ENCODE data around the gene CARD11.

CARD11 gene

DNA sequence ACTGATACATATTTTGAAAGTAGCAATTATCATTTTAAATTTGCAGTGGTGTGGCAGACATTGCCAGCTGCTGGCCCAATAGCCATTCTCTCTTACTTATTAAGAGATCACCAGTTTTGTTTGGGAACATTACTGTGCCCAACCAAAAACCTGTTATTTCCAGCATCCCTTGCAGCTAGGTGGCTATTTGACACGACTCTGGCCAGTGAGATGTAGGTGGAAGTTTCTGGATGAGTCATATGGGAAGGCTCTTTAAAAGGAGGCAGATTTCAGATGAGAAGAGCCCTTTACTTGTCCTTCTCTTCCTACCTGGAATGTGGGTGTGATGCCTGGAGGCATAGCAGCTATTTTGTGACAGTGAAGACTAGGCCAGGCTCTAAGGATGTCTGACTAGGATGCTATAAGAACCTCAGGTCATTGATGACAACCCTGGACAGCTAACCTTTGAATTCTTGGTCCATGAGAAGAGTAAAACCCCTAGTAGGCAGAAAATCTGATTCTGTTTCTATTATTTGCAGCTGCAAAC lies 77.9 kb downstream of the CARD11 start:
- Histone ChIP-seq H3K36me3 (ENCODE audit: insufficient read depth) (no peaks in the 10 kb centered on the region), H3K4me2 (no peak overlapping the region), H2AFZ (ENCODE audit: low read depth) (no peak overlapping the region), H3K4me1 (ENCODE audit: low read depth, poor library complexity, severe bottlenecking) (no peaks in the 10 kb centered on the region), H3K4me3 (IDR thresholded peaks at IDR 0.05; ENCODE audit: insufficient read depth, low read depth, low read length) (no peak overlapping the region), H3K79me2 (ENCODE audit: insufficient read depth, low read depth) (no peaks in the 10 kb centered on the region), H3K27ac (no peak overlapping the region), H3K9ac (no peak overlapping the region), H4K20me1 (ENCODE audit: insufficient read depth) (no peaks in the 10 kb centered on the region), H3K27me3 (ENCODE audit: insufficient read depth, low read depth) (no peaks in the 10 kb centered on the region)
- TF ChIP-seq, protein P1, sequence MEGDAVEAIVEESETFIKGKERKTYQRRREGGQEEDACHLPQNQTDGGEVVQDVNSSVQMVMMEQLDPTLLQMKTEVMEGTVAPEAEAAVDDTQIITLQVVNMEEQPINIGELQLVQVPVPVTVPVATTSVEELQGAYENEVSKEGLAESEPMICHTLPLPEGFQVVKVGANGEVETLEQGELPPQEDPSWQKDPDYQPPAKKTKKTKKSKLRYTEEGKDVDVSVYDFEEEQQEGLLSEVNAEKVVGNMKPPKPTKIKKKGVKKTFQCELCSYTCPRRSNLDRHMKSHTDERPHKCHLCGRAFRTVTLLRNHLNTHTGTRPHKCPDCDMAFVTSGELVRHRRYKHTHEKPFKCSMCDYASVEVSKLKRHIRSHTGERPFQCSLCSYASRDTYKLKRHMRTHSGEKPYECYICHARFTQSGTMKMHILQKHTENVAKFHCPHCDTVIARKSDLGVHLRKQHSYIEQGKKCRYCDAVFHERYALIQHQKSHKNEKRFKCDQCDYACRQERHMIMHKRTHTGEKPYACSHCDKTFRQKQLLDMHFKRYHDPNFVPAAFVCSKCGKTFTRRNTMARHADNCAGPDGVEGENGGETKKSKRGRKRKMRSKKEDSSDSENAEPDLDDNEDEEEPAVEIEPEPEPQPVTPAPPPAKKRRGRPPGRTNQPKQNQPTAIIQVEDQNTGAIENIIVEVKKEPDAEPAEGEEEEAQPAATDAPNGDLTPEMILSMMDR (conservative IDR thresholded peaks at IDR 0.05; ENCODE audit: low read depth, low read length): no peak

- H3K27me3 ChIP-seq (ENCODE audit: insufficient read depth, low read depth): no peaks in the 10 kb centered on the region
- H3K9ac ChIP-seq: no peak overlapping the region
- no peak overlapping the region for H2AFZ ChIP-seq (ENCODE audit: low read depth)
- H3K79me2 ChIP-seq (ENCODE audit: insufficient read depth, low read depth): no peaks in the 10 kb centered on the region
- no peak overlapping the region for H3K4me3 ChIP-seq (IDR thresholded peaks at IDR 0.05; ENCODE audit: insufficient read depth, low read depth, low read length)
- no peaks in the 10 kb centered on the region for H3K36me3 ChIP-seq (ENCODE audit: insufficient read depth)
- TF ChIP-seq, protein P1 (conservative IDR thresholded peaks at IDR 0.05; ENCODE audit: low read depth, low read length): no peak
- H3K4me2 ChIP-seq: no peak overlapping the region
- no peaks in the 10 kb centered on the region for H3K4me1 ChIP-seq (ENCODE audit: low read depth, poor library complexity, severe bottlenecking)
- H3K27ac ChIP-seq: no peak overlapping the region
- H4K20me1 ChIP-seq (ENCODE audit: insufficient read depth): no peaks in the 10 kb centered on the region
These were observed 78.4 kb downstream of the CARD11 start for GRCh38 chr7:2965301-2965700.

DNA sequence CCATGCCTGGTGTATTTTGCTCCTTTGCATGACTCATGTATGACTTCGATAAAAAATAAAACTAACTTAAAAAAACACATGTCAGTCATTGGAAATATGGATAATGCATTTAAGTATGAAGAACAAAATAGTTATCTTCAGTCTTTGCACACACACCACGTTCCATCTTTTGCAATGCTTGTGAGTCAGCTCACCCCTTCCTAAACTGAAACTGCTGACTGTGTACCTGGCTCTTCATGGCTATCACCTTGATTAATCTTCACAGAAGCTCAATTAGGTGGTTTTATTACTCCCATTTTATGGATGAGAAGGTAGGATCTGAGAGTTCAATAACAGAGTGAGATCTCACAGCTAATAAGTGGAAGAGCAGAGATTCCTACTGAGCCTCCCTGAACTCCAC lies 79.5 kb downstream of the CARD11 start:
- Histone ChIP-seq H3K4me2 (no peak overlapping the region), H3K4me1 (ENCODE audit: low read depth, poor library complexity, severe bottlenecking) (no peaks in the 10 kb centered on the region), H3K27me3 (ENCODE audit: insufficient read depth, low read depth) (no peaks in the 10 kb centered on the region), H2AFZ (ENCODE audit: low read depth) (no peak overlapping the region), H4K20me1 (ENCODE audit: insufficient read depth) (no peaks in the 10 kb centered on the region), H3K4me3 (IDR thresholded peaks at IDR 0.05; ENCODE audit: insufficient read depth, low read depth, low read length) (no peak overlapping the region), H3K79me2 (ENCODE audit: insufficient read depth, low read depth) (no peaks in the 10 kb centered on the region), H3K36me3 (ENCODE audit: insufficient read depth) (no peaks in the 10 kb centered on the region), H3K9ac (no peak overlapping the region), H3K27ac (no peak overlapping the region)
- TF ChIP-seq, protein P1 (conservative IDR thresholded peaks at IDR 0.05; ENCODE audit: low read depth, low read length): no peak

- H3K79me2 ChIP-seq (ENCODE audit: insufficient read depth, low read depth): no peaks in the 10 kb centered on the region
- no peak overlapping the region for H3K4me2 ChIP-seq
- no peak overlapping the region for H2AFZ ChIP-seq (ENCODE audit: low read depth)
- no peaks in the 10 kb centered on the region for H3K36me3 ChIP-seq (ENCODE audit: insufficient read depth)
- H3K4me3 ChIP-seq (IDR thresholded peaks at IDR 0.05; ENCODE audit: insufficient read depth, low read depth, low read length): no peak overlapping the region
- TF ChIP-seq, protein P1 (conservative IDR thresholded peaks at IDR 0.05; ENCODE audit: low read depth, low read length): no peak
- no peak overlapping the region for H3K9ac ChIP-seq
- H3K27me3 ChIP-seq (ENCODE audit: insufficient read depth, low read depth): no peaks in the 10 kb centered on the region
- H4K20me1 ChIP-seq (ENCODE audit: insufficient read depth): no peaks in the 10 kb centered on the region
- no peaks in the 10 kb centered on the region for H3K4me1 ChIP-seq (ENCODE audit: low read depth, poor library complexity, severe bottlenecking)
- no peak overlapping the region for H3K27ac ChIP-seq
These were observed 80.8 kb downstream of the CARD11 start for GRCh38 chr7:2962865-2963264.

Data from KMS-11 (cell line).